Measurements from ENCODE around the gene ATG2A. TPM values are rescaled to one million over a fixed set of nuclear protein-coding genes. Genes with fewer than 3 reads are reported as not detected.

The ATG2A gene
- total RNA-seq, 1 donor: 12.1 TPM

- TF ChIP-seq CTCF (IDR thresholded peaks at IDR 0.05; ENCODE audit: insufficient read depth, low read depth, low read length): no peak
- H3K4me3 ChIP-seq (ENCODE audit: low read depth, low read length): peak overlapping the region; percentile 97
- no peak for DNase-seq (ENCODE audit: low read depth)
Measured at GRCh38 chr11:64878223-64878493, 38.9 kb downstream of the ATG2A start.

- DNase-seq (ENCODE audit: low read depth): no peak
- H3K4me3 ChIP-seq (ENCODE audit: low read depth, low read length): peak overlapping the region; percentile 97
- TF ChIP-seq CTCF (IDR thresholded peaks at IDR 0.05; ENCODE audit: insufficient read depth, low read depth, low read length): no peak
Measured at GRCh38 chr11:64877390-64878222, 39.4 kb downstream of the ATG2A start.

GRCh38 chr11:64876835-64877341 lies 40.1 kb downstream of the ATG2A start:
- H3K4me3 ChIP-seq (ENCODE audit: low read depth, low read length): peak overlapping the region; percentile 97
- DNase-seq (ENCODE audit: low read depth): no peak
- no peak for TF ChIP-seq CTCF (IDR thresholded peaks at IDR 0.05; ENCODE audit: insufficient read depth, low read depth, low read length)

- peak overlapping the region; percentile 97 for H3K4me3 ChIP-seq (ENCODE audit: low read depth, low read length)
- DNase-seq (ENCODE audit: low read depth): no peak
- no peak for TF ChIP-seq CTCF (IDR thresholded peaks at IDR 0.05; ENCODE audit: insufficient read depth, low read depth, low read length)
Measured at GRCh38 chr11:64876229-64876750, 40.7 kb downstream of the ATG2A start.

- no peak for DNase-seq (ENCODE audit: low read depth)
- H3K4me3 ChIP-seq (ENCODE audit: low read depth, low read length): peak overlapping the region; percentile 97
- peak; percentile 10 for TF ChIP-seq CTCF (IDR thresholded peaks at IDR 0.05; ENCODE audit: insufficient read depth, low read depth, low read length)
Measured at GRCh38 chr11:64875369-64876228, 41.4 kb downstream of the ATG2A start.

GRCh38 chr11:64874308-64875240 lies 42.4 kb downstream of the ATG2A start:
- no peak for DNase-seq (ENCODE audit: low read depth)
- H3K4me3 ChIP-seq (ENCODE audit: low read depth, low read length): peak overlapping the region; percentile 28
- TF ChIP-seq CTCF (IDR thresholded peaks at IDR 0.05; ENCODE audit: insufficient read depth, low read depth, low read length): no peak
